Measurements from ENCODE around the gene GPLD1.
"Not testable (repeated sequence)": the region's sequence is repeated elsewhere in the genome, so short reads cannot be mapped to it uniquely, and the experiment has no call there.

Gene GPLD1

GRCh38 chr6:24517659-24518543 lies 28.5 kb upstream of the GPLD1 start:
- no peak for TF ChIP-seq CTCF (IDR thresholded peaks at IDR 0.05; ENCODE audit: control extremely low read depth, extremely low read depth, low read depth, missing control alignments)
- ChIA-PET CTCF (interaction anchor here (0.7 to 3.1 kb wide), 13 partner anchors 12 to 473 kb away, joined by 3 to 20 read pairs (median 4); partner anchors contain the start of gene ALDH5A1), POLR2A (interaction anchor here (0.9 to 1.7 kb wide), 2 partner anchors 23 to 185 kb away, joined by 3 to 5 read pairs; partner anchors contain the start of gene ALDH5A1)
- DNase-seq (ENCODE audit: extremely low spot score): peak; percentile 65

- CTCF ChIA-PET: interaction anchor here (1.3 to 5.6 kb wide), 8 partner anchors 8 to 230 kb away, joined by 3 to 40 read pairs (median 5); partner anchors contain the start of gene ALDH5A1
- POLR2A ChIA-PET: interaction anchor here (1.5 kb wide), 1 partner anchor 19 kb away, joined by 3 read pairs; the partner anchor contains the start of gene ALDH5A1
Observed at GRCh38 chr6:24513602-24514001, 24.2 kb upstream of the GPLD1 start.

GRCh38 chr6:24511976-24512375 lies 22.6 kb upstream of the GPLD1 start:
- POLR2A ChIA-PET; DNase-seq (ENCODE audit: extremely low spot score): not testable (repeated sequence)
- CTCF ChIA-PET: interaction anchor here (1.1 to 5.6 kb wide), 4 partner anchors 10 to 52 kb away, joined by 4 to 40 read pairs (median 15); partner anchors contain the start of gene ALDH5A1

More at GRCh38 chr6:24513602-24514001, 24.2 kb upstream of the GPLD1 start:
- TF ChIP-seq CTCF (IDR thresholded peaks at IDR 0.05; ENCODE audit: control extremely low read depth, extremely low read depth, low read depth, missing control alignments): peak; percentile 0
- DNase-seq (ENCODE audit: extremely low spot score): no peak

GRCh38 chr6:24506814-24507520 lies 17.6 kb upstream of the GPLD1 start:
- no peak for TF ChIP-seq CTCF (IDR thresholded peaks at IDR 0.05; ENCODE audit: control extremely low read depth, extremely low read depth, low read depth, missing control alignments)
- ChIA-PET POLR2A (no interaction called here), CTCF (interaction anchor here (1.1 to 1.2 kb wide), 2 partner anchors 12 to 14 kb away, joined by 4 to 5 read pairs; partner anchors contain the start of gene ALDH5A1)
- DNase-seq (ENCODE audit: extremely low spot score): no peak

GRCh38 chr6:24504649-24505586 lies 15.5 kb upstream of the GPLD1 start:
- no peak for DNase-seq (ENCODE audit: extremely low spot score)
- TF ChIP-seq CTCF (IDR thresholded peaks at IDR 0.05; ENCODE audit: control extremely low read depth, extremely low read depth, low read depth, missing control alignments): no peak
- ChIA-PET POLR2A (no interaction called here), CTCF (interaction anchor here (1.0 kb wide), 1 partner anchor 9 kb away, joined by 5 read pairs; no protein-coding TSS in a partner anchor)

- no peak for DNase-seq (ENCODE audit: extremely low spot score)
- ChIA-PET POLR2A (no interaction called here), CTCF (interaction anchor here (1.0 kb wide), 1 partner anchor 9 kb away, joined by 5 read pairs; no protein-coding TSS in a partner anchor)
- TF ChIP-seq CTCF (IDR thresholded peaks at IDR 0.05; ENCODE audit: control extremely low read depth, extremely low read depth, low read depth, missing control alignments): no peak
Observed at GRCh38 chr6:24504287-24504648, 14.9 kb upstream of the GPLD1 start.

Data from GM10248 (cell line).